T follicular helper cell (primary cell): Measurements from ENCODE around the gene CFAP77.

Experiments
- DNase-seq: peaks from one replicate; pipeline ENCODE4 v3.0.0-alpha.2; 2020; ENCODE audit warnings: low read depth

Gene CFAP77

DNA sequence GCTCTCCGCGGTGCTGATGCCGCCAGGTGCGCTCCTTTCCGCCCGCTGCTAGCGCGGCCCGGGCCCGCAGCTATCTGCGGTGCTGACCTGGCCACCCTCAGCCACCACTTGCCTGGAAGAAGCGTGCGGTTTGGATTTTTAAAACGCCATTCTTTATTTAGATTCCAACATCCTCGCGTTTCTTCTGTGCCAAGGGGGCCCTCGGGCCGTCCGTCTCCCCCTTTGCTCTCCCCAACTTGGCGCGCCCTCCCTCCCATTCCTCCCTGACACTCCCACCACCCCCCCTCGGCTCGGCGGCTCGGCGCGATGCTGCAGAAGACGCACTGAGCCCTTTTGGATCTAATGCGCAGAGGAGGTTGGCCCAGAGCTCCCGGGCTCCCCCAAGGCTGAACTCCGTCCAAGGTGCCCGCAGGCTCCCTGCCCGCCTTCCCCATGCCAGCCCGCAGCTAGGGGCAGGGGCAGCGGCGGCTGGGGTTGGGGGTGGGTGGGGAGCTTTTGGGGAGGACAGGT lies 172.3 kb downstream of the CFAP77 start, which contains the start of gene BARHL1:
Gene BARHL1, plus strand, starts transcription at position 331 of the 510 bp plus-strand sequence. CDS start 192 bp downstream, outside the sequence.
- DNase-seq = no peak

- DNase-seq = no peak
Observed at GRCh38 chr9:132582786-132583583, 173.0 kb downstream of the CFAP77 start.

DNA sequence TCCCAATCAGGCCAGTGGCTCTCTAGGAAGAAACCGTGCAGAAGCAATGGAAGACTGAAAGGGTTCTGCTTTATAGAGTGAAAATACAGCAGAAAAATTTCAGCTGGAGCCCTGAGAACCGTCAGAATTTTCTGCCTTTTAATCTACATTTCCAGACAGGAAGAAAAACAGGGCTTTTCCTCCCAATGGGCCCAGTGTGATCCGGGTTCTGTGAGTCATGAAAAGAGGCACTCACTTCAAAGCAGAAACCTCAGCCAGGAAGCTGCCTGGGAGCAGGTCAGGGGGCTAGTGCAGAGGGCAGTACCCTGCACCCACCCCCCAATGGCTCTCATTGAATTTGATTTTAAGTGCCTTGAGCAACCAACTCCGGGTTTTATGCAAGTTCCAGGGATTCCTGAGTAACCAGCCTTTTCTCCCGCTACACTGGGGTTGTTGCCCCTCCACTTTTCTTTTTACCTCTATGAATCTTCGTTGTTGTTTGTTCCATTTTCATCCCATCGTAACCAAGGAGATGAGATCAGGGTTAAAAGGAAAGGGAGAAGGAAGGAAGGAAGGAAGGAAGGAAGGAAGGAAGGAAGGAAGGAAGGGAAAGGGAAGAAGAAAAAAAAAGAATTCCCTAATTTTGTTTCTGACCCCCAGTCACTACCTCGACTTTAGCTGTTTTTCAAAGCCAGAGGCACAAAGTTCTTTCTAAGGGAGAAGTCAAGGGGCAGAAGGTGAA lies 173.7 kb downstream of the CFAP77 start:
- DNase-seq = no peak

DNA sequence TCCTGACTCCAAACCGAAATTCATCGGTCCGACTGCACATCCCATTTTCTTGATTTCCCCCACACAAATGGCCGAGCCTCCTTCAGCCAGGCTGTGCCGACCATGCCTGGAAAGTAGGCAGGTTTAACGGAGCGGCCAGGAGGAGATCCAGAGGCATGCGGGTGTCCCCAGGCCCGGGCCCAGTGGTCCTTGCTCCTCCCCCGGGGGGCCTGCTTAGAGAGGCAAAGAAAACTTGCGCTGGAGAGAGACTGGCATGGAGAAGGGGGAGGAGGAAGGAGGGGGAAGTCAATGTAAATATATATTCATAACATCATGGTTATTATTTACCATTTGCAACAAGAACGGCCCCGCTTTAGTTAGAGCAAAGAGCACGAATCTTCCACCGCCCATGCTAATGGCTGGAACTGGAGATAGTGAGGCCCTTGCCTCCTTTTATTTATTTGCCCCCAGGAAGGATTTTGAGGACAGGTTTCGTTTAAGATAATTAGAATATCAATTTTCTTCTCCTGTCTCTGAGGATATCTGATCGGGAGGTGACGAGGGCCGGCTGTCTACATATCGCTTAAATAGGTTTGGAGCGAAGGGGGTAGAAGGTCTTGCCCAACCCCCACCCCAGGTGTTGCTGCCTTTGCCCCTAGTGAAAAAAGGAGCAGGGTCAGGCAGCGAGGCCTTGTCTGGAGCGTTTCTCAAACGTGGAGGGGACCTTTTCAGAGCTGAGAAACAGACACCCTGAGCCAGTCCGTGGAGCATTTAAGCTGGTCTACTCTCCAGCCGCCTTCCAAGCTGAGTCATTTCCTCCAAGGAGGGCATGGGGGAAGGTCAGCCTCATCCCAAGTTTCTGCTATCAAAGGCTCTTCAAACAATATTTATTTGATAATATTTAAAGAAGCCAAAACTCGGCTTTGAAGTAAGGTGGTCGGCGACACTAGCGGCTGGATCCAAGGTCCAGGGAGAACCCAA lies 174.9 kb downstream of the CFAP77 start:
- no peak for DNase-seq

DNA sequence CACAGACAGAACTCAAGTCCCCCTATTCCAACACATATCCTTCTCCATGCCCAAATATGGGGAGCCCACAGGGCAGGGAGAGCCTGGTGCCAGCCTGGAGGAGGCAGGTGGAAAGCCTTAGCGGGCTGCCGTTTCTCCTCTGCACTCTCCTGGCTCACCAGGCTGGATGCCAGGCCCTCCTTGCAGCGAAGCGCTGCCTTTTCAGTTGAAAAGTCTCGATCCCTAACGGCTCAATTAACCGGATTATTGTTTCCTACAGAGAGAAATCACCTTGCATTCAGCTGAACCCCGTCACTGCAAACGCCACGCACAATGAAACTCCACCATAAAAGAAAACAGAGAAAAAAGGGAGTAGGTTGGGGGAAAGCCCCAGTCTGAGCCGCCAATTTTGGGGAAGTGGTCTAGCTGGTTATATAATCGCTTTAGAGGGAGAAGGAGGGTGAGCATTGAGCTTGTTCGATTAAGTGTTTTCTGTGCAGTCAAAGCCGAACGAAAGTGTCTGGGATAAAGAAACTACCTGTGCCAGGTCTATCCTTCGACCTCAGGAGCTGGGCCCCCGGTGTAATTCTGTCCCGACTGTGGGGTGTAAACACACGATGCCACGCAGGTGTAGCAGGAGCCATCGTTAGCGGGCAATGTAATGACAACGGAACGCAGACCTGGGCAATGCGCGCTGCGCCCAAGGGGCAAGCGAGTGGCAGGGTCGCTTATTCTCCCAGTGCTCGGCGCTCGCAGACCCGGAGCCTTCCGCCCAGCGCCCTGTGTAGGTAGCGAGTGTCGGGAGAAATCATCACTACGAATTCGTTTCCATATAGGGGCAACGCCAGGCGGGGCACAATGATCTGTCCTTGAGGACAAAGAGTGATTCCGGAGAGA lies 176.2 kb downstream of the CFAP77 start:
- DNase-seq = no peak

DNA sequence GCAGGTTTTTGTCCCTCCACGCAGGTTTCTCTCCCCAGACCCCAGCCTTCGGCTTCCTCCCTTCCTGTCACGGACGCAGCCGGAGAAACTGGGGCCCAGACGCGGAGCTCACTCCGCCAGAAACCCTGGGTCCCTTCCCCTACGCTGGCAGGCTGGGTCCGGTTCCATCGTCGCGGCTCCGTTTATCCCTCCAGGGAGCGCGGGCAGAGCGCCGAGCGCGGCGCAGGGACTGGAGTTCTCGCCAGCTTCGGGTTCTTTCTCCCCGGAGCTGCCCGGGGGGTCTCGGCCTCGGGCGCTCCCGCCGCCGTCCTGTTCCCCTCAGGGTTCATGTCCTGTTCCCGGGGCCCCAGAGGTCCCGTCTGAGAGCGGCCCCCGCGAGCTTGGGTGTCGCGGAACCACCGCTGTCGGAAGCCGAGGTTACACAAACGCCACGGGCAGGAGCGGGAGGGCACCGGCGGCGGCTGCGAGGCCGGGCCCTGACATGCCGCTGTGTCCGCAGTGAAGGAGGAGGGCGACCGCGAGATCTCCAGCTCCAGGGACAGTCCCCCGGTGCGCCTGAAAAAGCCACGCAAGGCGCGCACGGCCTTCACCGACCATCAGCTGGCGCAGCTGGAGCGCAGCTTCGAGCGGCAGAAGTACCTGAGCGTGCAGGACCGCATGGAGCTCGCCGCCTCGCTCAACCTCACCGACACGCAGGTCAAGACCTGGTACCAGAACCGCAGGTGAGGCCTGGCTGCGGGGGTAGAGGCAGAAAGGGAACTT lies 177.0 kb downstream of the CFAP77 start:
- no peak for DNase-seq

DNA sequence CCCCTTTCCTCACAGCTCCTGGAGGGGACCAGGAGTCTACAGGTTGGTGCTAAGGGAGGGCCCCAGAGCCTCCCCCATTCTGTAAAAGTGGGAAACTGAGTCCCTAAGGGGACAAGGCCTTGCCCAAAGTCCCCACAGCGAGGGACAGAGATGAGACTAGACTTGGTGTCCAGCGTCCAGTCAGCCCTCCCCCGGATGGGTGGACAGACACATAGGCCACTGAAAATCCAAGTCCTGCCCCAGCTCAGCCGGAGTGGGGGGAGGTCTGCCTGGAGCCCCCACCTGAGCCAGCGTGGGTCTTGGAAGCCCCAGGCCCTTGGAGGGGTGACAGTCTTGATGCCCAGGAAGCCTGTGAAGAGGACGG lies 177.6 kb downstream of the CFAP77 start:
- no peak for DNase-seq

DNA sequence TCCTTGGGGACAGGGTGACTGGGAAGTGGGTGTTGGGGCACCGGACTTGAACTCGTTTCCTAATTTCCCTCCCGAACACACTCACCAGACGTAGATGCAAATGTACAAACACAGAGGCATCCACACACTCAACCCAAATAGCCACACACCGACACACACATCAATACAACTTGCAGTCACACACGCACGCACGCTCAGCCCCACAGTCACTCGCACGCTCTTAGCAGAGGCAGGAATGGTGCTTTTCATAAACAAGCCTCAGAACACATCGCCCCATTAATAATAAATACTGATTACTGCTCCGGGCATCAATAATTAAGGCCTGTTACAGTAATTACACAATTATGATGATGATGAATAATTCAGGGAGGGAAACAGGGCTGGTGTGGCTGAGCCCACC lies 178.1 kb downstream of the CFAP77 start:
- no peak for DNase-seq

- DNase-seq = no peak
Observed at GRCh38 chr9:132588501-132589147, 178.6 kb downstream of the CFAP77 start.

- DNase-seq = no peak
Observed at GRCh38 chr9:132589148-132590036, 179.4 kb downstream of the CFAP77 start.

GRCh38 chr9:132590037-132590317 lies 180.0 kb downstream of the CFAP77 start:
- no peak for DNase-seq

DNA sequence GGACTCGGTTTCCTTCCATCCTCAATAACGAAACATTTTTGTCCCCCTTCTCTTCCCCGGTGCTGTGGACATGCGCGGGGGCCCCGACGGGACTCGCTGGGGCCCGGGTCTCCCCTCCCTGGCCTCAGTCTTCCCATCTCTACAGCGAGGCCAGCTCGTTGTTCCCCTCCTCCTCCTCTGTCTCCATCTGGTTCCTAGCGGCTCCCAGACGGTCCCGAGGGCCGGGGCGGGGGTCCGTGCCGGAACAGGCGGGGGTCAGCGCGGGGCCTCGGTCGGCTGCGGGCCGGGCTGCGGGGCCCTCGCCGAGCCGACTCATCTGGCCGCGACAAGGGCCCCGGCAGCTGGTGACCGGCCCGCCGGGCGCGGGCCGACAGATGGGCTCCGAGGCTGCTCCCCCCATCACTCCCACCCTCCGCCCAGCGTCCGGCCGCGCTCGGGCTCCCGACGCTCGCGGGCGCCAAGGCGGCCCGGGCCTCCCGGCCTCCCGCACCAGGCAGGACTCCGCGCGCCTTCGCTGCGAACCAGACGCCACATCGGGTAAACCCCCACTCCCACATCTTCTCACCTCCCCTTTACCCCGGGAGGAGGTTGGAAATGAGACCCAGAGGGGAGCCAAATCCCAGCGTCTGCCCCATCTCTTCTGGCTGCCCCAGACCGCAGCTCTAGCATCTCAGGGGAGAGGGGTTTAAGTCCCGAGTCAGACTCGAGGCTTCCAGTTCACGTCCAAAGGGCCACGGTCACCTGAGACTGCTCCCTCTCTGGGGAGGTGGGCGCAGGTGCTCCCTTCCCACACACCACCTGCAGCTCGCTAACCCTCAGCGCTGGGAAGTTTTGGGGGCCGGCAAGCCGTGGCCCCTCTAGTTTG lies 180.5 kb downstream of the CFAP77 start:
- no peak for DNase-seq

DNA sequence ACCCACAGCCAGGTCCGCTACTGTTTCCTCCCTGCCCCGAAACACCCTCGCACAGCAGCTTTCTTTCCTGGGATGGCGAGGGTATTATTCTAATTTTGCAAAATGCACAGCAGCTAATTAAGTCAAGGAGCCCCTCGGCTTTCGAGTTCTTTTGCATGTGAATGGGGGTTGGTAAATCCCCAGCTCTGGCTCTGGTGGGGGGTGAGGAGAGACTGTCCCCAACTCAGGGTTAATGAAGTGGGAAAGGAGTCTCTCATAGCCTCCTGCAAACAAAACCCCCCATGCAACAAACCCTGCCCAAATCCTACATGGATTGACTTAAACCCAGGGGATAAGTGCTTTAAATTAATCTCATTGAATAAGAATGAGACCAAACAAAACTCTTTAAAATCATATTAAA lies 181.2 kb downstream of the CFAP77 start:
- DNase-seq = no peak

- DNase-seq = no peak
Observed at GRCh38 chr9:132591751-132592314, 181.8 kb downstream of the CFAP77 start.

DNA sequence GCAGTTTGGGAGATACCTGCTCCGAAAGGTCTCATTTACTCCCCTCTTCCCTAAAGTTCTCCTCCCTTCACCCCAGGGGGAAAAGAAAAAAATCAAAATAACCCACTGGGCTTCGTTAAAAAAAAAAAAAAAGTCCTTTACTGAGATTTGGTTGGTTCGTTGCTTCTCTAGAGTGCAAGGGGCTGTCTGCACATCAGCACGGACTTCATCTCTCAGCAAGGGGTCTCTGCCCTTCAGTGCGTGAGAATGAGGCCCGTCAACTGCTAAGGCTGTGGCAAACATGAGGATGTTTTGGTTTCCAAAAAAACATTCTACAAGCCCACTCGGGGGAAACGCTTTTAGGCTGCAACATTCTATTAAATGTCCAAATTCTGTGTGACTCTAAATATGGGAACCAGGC lies 182.4 kb downstream of the CFAP77 start:
- DNase-seq = no peak

DNA sequence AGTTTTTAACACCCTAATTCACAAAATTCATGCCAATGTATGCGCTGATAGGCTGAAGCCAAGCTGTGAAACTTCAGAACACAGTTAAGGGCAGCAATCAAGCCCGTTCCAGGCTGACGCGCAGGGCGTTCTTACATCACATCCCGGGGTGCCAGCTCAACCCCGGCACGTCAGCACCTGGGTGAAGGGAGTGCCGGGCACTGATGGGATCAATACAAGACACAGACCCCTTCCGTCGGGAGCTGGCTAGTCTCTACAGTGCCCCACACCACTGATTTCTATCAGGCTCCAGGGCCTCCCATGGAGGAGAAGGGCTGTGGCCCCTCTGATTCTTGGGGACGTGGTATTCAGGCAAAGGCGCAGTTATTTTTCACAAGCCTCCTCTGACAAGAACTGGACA lies 184.4 kb downstream of the CFAP77 start:
- no peak for DNase-seq

DNA sequence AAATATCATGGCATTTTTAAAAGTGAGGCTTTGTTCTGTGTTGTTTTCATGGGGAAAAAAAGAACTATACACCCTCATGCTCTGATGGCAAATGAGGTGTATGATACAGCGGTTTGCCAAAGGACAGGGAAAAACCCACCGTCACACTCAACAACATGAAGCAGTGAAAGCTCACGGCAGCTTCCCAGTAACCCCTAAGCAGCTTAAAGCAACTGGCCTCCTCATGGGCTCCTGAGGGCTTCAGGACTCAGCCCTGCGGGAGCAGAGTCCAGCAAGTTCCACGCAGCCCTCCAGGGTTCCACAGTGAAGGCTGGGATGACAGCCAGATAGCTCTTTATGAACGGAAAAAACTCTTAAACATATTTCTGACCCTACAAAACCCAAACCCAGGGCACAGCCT lies 185.3 kb downstream of the CFAP77 start:
- no peak for DNase-seq

DNA sequence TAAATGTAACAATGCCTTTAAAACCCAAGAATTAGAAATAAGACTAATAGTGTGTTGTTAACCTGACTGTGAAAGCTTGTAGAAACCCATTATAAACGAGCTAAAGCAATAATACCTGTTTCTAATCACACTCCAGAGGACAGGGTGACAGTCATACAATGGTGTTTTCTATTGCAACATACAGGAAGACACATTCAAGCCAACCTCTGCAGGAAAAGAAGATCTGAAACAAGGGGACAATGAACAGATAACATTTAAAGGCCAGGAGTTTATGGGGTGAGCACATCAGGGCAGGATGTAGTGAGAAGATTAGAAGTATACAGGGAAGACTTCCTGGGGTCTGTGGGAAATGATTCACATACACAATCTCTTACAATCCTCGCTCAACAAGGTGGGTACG lies 186.2 kb downstream of the CFAP77 start:
- no peak for DNase-seq
